H1 (cell line): ENCODE data around the gene SCRN1. TPM values are rescaled to one million over a fixed set of nuclear protein-coding genes. Genes with fewer than 3 reads are reported as not detected.

Experiments
- CTBP2 ChIP-seq: IDR thresholded peaks from 2 replicates; pipeline ENCODE4 v1.7.0; 2011; ENCODE audit warnings: borderline replicate concordance, mild to moderate bottlenecking, moderate library complexity, mixed read lengths, low read length; ENCODE audit not compliant: insufficient read depth, insufficient read length
- E2F6 ChIP-seq: IDR thresholded peaks from 2 replicates; pipeline ENCODE4 v1.6.1; 2012; ENCODE audit warnings: inconsistent platforms
- EGR1 ChIP-seq: IDR thresholded peaks from 2 replicates; pipeline ENCODE4 v1.6.1; 2011; ENCODE audit warnings: low read depth, low read length, borderline replicate concordance
- KDM4A ChIP-seq: IDR thresholded peaks from one replicate; pipeline ENCODE4 v1.7.1; 2012; ENCODE audit warnings: low read depth, mild to moderate bottlenecking, moderate library complexity, low read length, inconsistent platforms; ENCODE audit not compliant: severe bottlenecking
- MAX ChIP-seq: IDR thresholded peaks from 2 replicates; pipeline ENCODE4 v1.6.1; 2012; ENCODE audit warnings: inconsistent platforms
- SP2 ChIP-seq: IDR thresholded peaks from 2 replicates; pipeline ENCODE4 v1.6.1; 2012; ENCODE audit warnings: mild to moderate bottlenecking, low read length, inconsistent platforms
- polyA plus RNA-seq, 7 experiments: library from polyadenylated mRNA; depleted of rRNA in 3 of 7; stranded (reverse) in 5 of 7; unstranded in 2 of 7; fragments of >200 nt in 5 of 7; fragments of 200-250 nt in 2 of 7; gene quantifications; 1 replicate in 5 of 7; 2 replicates in 1 of 7; 4 replicates in 1 of 7; pipeline versions ENCODE4 v1.2.1 to v1.2.3, GENCODE V29; 2011 to 2013; ENCODE audit warnings: missing spikeins in 2 of 7, mixed read lengths in 2 of 7
- total RNA-seq: library from RNA; stranded (reverse); fragmentation: NEBNext Ultra II Directional; extraction: Animal tissue kit (Norgen Biotek cat#: 25700); gene quantifications from 2 replicates; pipeline ENCODE4 v1.2.1, GENCODE V29; 2021

Gene SCRN1
- total and polyA plus RNA-seq, 2 of the 8 experiments (the other 6 are each of a cell fraction or from before 2014, with no cell fraction given) = 36.0 to 75.8 TPM

GRCh38 chr7:29883462-29884398 lies 105.9 kb downstream of the SCRN1 start (continued):
- TF ChIP-seq KDM4A (peak; percentile 27), E2F6 (peak; percentile 49), SP2 (no peak), CTBP2 (no peak), EGR1 (peak; percentile 86), MAX (peak; percentile 32)
